ENCODE results near the gene FAIM2.

DNA sequence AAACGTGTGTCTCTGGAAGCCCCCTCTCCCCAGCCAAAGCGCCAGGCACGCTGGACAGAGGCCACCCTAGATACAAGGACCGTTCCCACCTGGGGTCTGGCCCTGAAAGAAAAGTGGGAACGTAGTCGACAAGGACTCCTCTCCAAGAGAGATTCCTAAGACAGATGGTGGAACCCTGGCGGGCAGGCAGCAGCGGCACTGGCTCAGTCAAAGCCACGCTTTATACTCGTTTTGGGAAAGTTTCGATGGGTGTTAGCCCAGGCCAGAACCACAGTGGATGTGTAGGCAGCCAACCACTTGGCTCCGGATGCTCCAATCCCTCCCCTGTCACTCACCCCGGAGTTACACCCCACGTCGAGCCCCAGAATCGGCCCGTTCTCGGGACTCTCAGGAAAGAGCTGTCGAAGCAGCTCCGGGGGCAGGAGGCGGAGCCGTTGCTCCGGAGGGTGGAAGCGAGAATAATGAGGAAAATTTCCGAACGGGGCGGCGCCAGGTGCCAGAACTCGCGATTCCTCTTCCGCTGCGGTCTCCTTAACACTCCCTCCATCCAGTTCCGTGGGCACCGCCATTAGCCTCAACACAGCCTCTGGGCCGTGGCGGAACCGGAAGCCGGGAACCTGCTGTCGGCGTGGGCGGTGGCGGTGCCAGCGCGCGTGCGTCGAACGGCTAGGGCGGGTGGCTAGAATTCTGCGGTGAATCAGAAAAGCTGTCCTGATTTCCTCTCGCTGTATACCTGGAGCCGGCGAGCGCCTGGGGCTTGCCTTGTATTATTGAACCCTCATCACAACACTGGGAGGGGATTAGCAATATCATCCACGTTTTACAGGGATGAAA lies 61.0 kb downstream of the FAIM2 start, which contains the start of gene BCDIN3D:
- TF ChIP-seq, protein P1, sequence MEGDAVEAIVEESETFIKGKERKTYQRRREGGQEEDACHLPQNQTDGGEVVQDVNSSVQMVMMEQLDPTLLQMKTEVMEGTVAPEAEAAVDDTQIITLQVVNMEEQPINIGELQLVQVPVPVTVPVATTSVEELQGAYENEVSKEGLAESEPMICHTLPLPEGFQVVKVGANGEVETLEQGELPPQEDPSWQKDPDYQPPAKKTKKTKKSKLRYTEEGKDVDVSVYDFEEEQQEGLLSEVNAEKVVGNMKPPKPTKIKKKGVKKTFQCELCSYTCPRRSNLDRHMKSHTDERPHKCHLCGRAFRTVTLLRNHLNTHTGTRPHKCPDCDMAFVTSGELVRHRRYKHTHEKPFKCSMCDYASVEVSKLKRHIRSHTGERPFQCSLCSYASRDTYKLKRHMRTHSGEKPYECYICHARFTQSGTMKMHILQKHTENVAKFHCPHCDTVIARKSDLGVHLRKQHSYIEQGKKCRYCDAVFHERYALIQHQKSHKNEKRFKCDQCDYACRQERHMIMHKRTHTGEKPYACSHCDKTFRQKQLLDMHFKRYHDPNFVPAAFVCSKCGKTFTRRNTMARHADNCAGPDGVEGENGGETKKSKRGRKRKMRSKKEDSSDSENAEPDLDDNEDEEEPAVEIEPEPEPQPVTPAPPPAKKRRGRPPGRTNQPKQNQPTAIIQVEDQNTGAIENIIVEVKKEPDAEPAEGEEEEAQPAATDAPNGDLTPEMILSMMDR (IDR thresholded peaks at IDR 0.05 in 4 of 5, conservative IDR thresholded peaks at IDR 0.05 in 1 of 5): no peak
- TF ChIP-seq POLR2A (IDR thresholded peaks at IDR 0.05): peak; percentile 58 to 75
